Body of pancreas (tissue), 4 donors: Measurements from ENCODE around the gene ABCC1. TPM values are rescaled to one million over a fixed set of nuclear protein-coding genes. Genes with fewer than 3 reads are reported as not detected.
A peak's percentile ranks its signal among the peaks of the same experiment; 100 is the strongest.

ENCODE experiments used
- ATAC-seq: fragments of 150-250 bp; one replicate; pipeline ENCODE4 v1.9.1; 2016
- DNase-seq, 4 donors: peaks; one replicate each; pipeline ENCODE4 v3.0.0-alpha.2; 2019
- H3K27ac ChIP-seq, 4 donors: fragments of 200-600 bp; sonication (generic); 1 replicate in 3 of 4; 2 replicates in 1 of 4; pipeline versions ENCODE4 v1.5.1 to v1.6.1; 2016 to 2019; ENCODE audit warnings: mild to moderate bottlenecking in 1 of 4, mixed read lengths in 1 of 4, moderate library complexity in 1 of 4
- H3K27me3 ChIP-seq, 2 donors: fragments of 200-600 bp; sonication (generic); one replicate each; pipeline ENCODE4 v1.6.0; 2016; ENCODE audit warnings: mild to moderate bottlenecking in 1 of 2
- H3K36me3 ChIP-seq, 2 donors: fragments of 200-600 bp; sonication (generic); replicated peaks in 1 of 2; 2 replicates each; pipeline ENCODE4 v1.5.1; 2016; ENCODE audit warnings: low read depth in 2 of 2; ENCODE audit not compliant: insufficient read depth in 1 of 2
- H3K4me1 ChIP-seq: fragments of 200-600 bp; sonication (generic); one replicate; pipeline ENCODE4 v1.6.0; 2016
- H3K4me3 ChIP-seq, 2 donors: fragments of 200-600 bp; sonication (generic); 1 replicate in 1 of 2; 2 replicates in 1 of 2; pipeline ENCODE4 v1.5.1; 2016 to 2019
- H3K9me3 ChIP-seq, 3 donors: fragments of 200-600 bp; sonication (generic); 1 replicate in 2 of 3; 2 replicates in 1 of 3; pipeline ENCODE4 v1.5.1; 2016
- CTCF ChIP-seq, 7 experiments: fragments of 450-650 bp in 4 of 7; fragments of 200-600 bp in 3 of 7; sonication (generic) in 3 of 7; IDR thresholded peaks; one replicate each; pipeline ENCODE4 v1.5.1; 2016 to 2019; ENCODE audit warnings: antibody characterized with exemption in 7 of 7
- POLR2A ChIP-seq, 3 donors: fragments of 450-650 bp; IDR thresholded peaks; one replicate each; pipeline ENCODE4 v1.6.1; 2016; ENCODE audit warnings: antibody characterized with exemption in 3 of 3, mild to moderate bottlenecking in 2 of 3
- WGBS, 2 donors: methylation state at CpG; one replicate each; pipeline ENCODE4 v1.1.5; 2017; 5-methylcytosine and 5-hydroxymethylcytosine counted together
- intact Hi-C: fragments of 100-400 bp; cut with DNase I; formaldehyde crosslinking; loops from one replicate; pipeline ENCODE4 v1.15.1; 2023
- total RNA-seq, 2 donors: library from RNA; depleted of rRNA; stranded (reverse); fragments of >200 nt; gene quantifications; one replicate each; pipeline ENCODE4 v1.1.0, GENCODE V29; 2016

The ABCC1 gene
- total RNA-seq, 2 donors from 2014 or later = 12.7 to 23.1 TPM

- Histone ChIP-seq H3K27ac (no peak overlapping the region), H3K27me3 (no peaks in the 10 kb centered on the region), H3K4me3 (no peak overlapping the region), H3K4me1 (no peaks in the 10 kb centered on the region), H3K36me3 (no peaks in the 10 kb centered on the region), H3K9me3 (no peaks in the 10 kb centered on the region)
- DNase-seq = no peak
- TF ChIP-seq CTCF (IDR thresholded peaks at IDR 0.05) (no peak), POLR2A (IDR thresholded peaks at IDR 0.05) (no peak)
- intact Hi-C loops = no loop called here
- 62 to 76% methylated on average over 5 of the region's 5 CpGs for WGBS, 2 donors
- no peak for ATAC-seq
Observed at GRCh38 chr16:15988268-15989013, 39.0 kb downstream of the ABCC1 start.

GRCh38 chr16:15990902-15991301 lies 41.5 kb downstream of the ABCC1 start:
- Histone ChIP-seq H3K36me3 (no peaks in the 10 kb centered on the region), H3K27me3 (no peaks in the 10 kb centered on the region), H3K4me3 (no peak overlapping the region), H3K9me3 (no peaks in the 10 kb centered on the region), H3K27ac (no peak overlapping the region), H3K4me1 (peaks cover 10% of the 10 kb centered on the region)
- no peak for TF ChIP-seq POLR2A (IDR thresholded peaks at IDR 0.05)
- ATAC-seq (no peak), DNase-seq (no peak)
- intact Hi-C loops = no loop called here
- WGBS, 2 donors = 89 to 92% methylated on average over 12 to 14 of the region's 14 CpGs

- no peak for ATAC-seq
- Histone ChIP-seq H3K36me3 (no peaks in the 10 kb centered on the region), H3K27ac (no peak overlapping the region), H3K4me1 (peaks cover 22% of the 10 kb centered on the region), H3K4me3 (no peak overlapping the region), H3K9me3 (no peaks in the 10 kb centered on the region), H3K27me3 (no peaks in the 10 kb centered on the region)
- TF ChIP-seq CTCF (IDR thresholded peaks at IDR 0.05) (no peak), POLR2A (IDR thresholded peaks at IDR 0.05) (no peak)
- intact Hi-C loops = no loop called here
- WGBS, 2 donors = 87 to 89% methylated on average over 4 of the region's 4 CpGs
- no peak for DNase-seq
Observed at GRCh38 chr16:15993128-15993527, 43.7 kb downstream of the ABCC1 start.

- H3K9me3 ChIP-seq = no peaks in the 10 kb centered on the region
- WGBS, 2 donors = 90 to 94% methylated on average over 8 of the region's 8 CpGs
- TF ChIP-seq POLR2A (IDR thresholded peaks at IDR 0.05) (no peak), CTCF (IDR thresholded peaks at IDR 0.05) (no peak)
- peaks cover 26% of the 10 kb centered on the region for H3K4me1 ChIP-seq
- DNase-seq (no peak), ATAC-seq (no peak)
- H3K36me3 ChIP-seq = no peaks in the 10 kb centered on the region
- intact Hi-C loops = no loop called here
- no peaks in the 10 kb centered on the region for H3K27me3 ChIP-seq
- H3K4me3 ChIP-seq = no peak overlapping the region
- peak overlapping the region in 1 of 4 donors; percentile 45 for H3K27ac ChIP-seq
Observed at GRCh38 chr16:15993541-15993940, 44.1 kb downstream of the ABCC1 start.

GRCh38 chr16:15993946-15994665 lies 44.7 kb downstream of the ABCC1 start:
- Histone ChIP-seq H3K4me3 (no peak overlapping the region), H3K27me3 (no peaks in the 10 kb centered on the region), H3K36me3 (no peaks in the 10 kb centered on the region), H3K9me3 (no peaks in the 10 kb centered on the region), H3K27ac (peak overlapping the region in 1 of 4 donors; percentile 45), H3K4me1 (peaks cover 28% of the 10 kb centered on the region)
- intact Hi-C loops = no loop called here
- ATAC-seq (no peak), DNase-seq (no peak)
- 72 to 78% methylated on average over 6 to 9 of the region's 9 CpGs for WGBS, 2 donors
- TF ChIP-seq CTCF (IDR thresholded peaks at IDR 0.05) (no peak), POLR2A (IDR thresholded peaks at IDR 0.05) (no peak)
